H1 (cell line): ENCODE data around the gene RAB2B. TPM values are rescaled to one million over a fixed set of nuclear protein-coding genes. Genes with fewer than 3 reads are reported as not detected.

ENCODE experiments used
- CHD2 ChIP-seq: IDR thresholded peaks from 2 replicates; pipeline ENCODE4 v1.6.1; 2012; ENCODE audit warnings: low read length, improper control_type of control experiment
- CHD7 ChIP-seq: fragments of 300-600 bp; sonication (generic); IDR thresholded peaks from 2 replicates; pipeline ENCODE4 v1.7.1; 2012; ENCODE audit warnings: low read length, moderate library complexity, mild to moderate bottlenecking, inconsistent platforms; ENCODE audit not compliant: insufficient replicate concordance
- FOSL1 ChIP-seq: IDR thresholded peaks from 2 replicates; pipeline ENCODE4 v1.6.1; 2011; ENCODE audit warnings: mild to moderate bottlenecking, low read depth, low read length, moderate library complexity; ENCODE audit not compliant: insufficient read depth
- HDAC2 ChIP-seq, 2 experiments: fragments of 300-600 bp in 1 of 2; sonication (generic) in 1 of 2; IDR thresholded peaks; 2 replicates each; pipeline ENCODE4 v1.6.1; 2011 to 2012; ENCODE audit warnings: low read depth in 2 of 2, low read length in 2 of 2, mild to moderate bottlenecking in 2 of 2, moderate library complexity in 2 of 2, borderline replicate concordance in 1 of 2, inconsistent platforms in 1 of 2
- MAFK ChIP-seq: IDR thresholded peaks from 2 replicates; pipeline ENCODE4 v1.6.1; 2012; ENCODE audit warnings: low read depth, mild to moderate bottlenecking, improper control_type of control experiment, low read length
- NRF1 ChIP-seq: IDR thresholded peaks from 2 replicates; pipeline ENCODE4 v1.6.1; 2011; ENCODE audit warnings: mild to moderate bottlenecking, low read depth, low read length, improper control_type of control experiment
- RFX5 ChIP-seq: IDR thresholded peaks from 2 replicates; pipeline ENCODE4 v1.6.1; 2011; ENCODE audit warnings: low read depth, low read length, improper control_type of control experiment, borderline replicate concordance
- TCF12 ChIP-seq: IDR thresholded peaks from 2 replicates; pipeline ENCODE4 v1.6.1; 2011; ENCODE audit warnings: low read depth, mild to moderate bottlenecking, low read length
- polyA plus RNA-seq, 7 experiments: library from polyadenylated mRNA; depleted of rRNA in 3 of 7; stranded (reverse) in 5 of 7; unstranded in 2 of 7; fragments of >200 nt in 5 of 7; fragments of 200-250 nt in 2 of 7; gene quantifications; 1 replicate in 5 of 7; 2 replicates in 1 of 7; 4 replicates in 1 of 7; pipeline versions ENCODE4 v1.2.1 to v1.2.3, GENCODE V29; 2011 to 2013; ENCODE audit warnings: missing spikeins in 2 of 7, mixed read lengths in 2 of 7
- total RNA-seq: library from RNA; stranded (reverse); fragmentation: NEBNext Ultra II Directional; extraction: Animal tissue kit (Norgen Biotek cat#: 25700); gene quantifications from 2 replicates; pipeline ENCODE4 v1.2.1, GENCODE V29; 2021
- TF ChIP-seq, protein P1 (sequence below): IDR thresholded peaks from 2 replicates; pipeline ENCODE4 v1.6.1; 2012; ENCODE audit warnings: inconsistent platforms

Gene RAB2B
- total and polyA plus RNA-seq, 2 of the 8 experiments (the other 6 are each of a cell fraction or from before 2014, with no cell fraction given): 23.4 to 26.1 TPM

DNA sequence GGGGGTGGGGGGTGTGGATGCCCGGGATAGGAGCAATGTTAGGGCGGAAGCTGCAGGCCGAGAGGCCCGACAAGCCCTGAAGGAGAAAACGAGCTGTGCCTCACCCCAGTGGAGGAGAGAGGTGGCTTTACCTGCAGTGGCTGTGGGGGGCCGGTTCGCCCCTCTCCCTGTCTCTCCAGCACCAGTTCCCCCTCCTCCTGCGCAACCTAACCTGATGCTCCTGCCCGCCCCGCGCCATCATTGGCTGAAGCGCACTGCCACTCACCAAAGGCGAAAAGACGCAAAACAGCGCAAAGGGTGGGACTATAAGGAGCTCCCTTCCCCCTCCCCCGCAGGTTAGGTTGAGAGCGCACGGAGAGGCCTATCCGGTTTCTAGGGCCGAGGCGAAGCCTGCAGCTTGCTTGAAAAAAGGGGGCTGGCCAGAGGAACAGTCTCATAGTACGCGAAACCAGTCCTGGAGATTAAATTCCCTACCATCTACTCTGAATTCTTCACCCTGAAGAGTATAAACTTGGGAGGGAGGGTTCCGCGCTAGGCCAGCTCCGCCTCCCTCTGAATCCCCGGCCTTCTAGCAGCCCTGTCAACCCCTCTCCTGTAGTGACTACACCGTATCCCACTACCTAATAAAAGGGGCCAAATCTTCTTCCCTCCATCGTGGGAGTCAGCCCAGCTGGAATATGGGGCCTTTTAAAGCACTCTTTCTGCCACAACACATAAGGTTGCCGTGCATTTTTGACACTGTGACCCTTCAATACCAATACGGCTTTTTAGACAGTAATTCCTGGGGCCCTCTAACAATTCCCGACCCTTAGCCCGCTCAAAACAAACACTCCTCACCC, 39.5 kb downstream of the RAB2B start (continued):
- TF ChIP-seq CHD7 (no peak), CHD2 (peak; percentile 96), TCF12 (no peak), RFX5 (no peak), HDAC2 (IDR thresholded peaks at IDR 0.05; ENCODE audit: borderline replicate concordance in 1 of 2, low read depth in 2 of 2, low read length in 2 of 2) (no peak), NRF1 (peak; percentile 25; the same call in 1 of the 2 replicates), MAFK (no peak), FOSL1 (no peak)
- TF ChIP-seq, protein P1, sequence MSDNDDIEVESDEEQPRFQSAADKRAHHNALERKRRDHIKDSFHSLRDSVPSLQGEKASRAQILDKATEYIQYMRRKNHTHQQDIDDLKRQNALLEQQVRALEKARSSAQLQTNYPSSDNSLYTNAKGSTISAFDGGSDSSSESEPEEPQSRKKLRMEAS: no peak; the same call in 1 of the 2 replicates
